ENCODE data around the gene ACTL6A. TPM values are rescaled to one million over a fixed set of nuclear protein-coding genes. Genes with fewer than 3 reads are reported as not detected.

Gene ACTL6A
- total RNA-seq, 2 donors from 2014 or later, result 37.2 to 49.7 TPM

DNA sequence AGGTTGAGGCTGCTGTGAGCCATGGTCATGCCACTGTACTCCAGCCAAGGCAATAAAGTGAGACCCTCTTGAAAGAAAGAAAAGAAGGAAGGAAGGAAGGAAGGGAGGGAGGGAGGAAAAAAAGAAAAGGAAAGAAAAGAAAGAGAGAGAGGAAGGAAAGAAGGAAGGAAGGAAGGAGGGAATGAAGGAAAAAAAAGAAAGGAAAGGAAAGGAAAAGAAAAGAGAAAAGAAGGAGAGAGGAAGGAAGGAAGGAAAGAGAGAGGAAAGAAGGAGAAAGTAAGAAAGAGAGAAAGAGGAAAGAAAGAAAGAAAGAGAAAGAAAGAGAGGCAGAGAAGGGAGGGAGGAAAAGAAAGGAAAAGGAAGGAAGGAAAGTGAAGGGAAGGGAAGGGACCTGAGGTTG is 20.4 kb upstream of the ACTL6A start:
- DNase-seq, result no peak
- H3K36me3 ChIP-seq, result no peaks in the 10 kb centered on the region
- no peaks in the 10 kb centered on the region for H3K4me1 ChIP-seq
- H3K4me3 ChIP-seq, result no peak overlapping the region
- H3K27me3 ChIP-seq, result no peaks in the 10 kb centered on the region
- no peak overlapping the region for H3K27ac ChIP-seq
- TF ChIP-seq, protein P1, sequence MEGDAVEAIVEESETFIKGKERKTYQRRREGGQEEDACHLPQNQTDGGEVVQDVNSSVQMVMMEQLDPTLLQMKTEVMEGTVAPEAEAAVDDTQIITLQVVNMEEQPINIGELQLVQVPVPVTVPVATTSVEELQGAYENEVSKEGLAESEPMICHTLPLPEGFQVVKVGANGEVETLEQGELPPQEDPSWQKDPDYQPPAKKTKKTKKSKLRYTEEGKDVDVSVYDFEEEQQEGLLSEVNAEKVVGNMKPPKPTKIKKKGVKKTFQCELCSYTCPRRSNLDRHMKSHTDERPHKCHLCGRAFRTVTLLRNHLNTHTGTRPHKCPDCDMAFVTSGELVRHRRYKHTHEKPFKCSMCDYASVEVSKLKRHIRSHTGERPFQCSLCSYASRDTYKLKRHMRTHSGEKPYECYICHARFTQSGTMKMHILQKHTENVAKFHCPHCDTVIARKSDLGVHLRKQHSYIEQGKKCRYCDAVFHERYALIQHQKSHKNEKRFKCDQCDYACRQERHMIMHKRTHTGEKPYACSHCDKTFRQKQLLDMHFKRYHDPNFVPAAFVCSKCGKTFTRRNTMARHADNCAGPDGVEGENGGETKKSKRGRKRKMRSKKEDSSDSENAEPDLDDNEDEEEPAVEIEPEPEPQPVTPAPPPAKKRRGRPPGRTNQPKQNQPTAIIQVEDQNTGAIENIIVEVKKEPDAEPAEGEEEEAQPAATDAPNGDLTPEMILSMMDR (IDR thresholded peaks at IDR 0.05), result no peak
- H3K9ac ChIP-seq (ENCODE audit: low read depth in 2 of 2, low read length in 2 of 2), result no peak overlapping the region
- H3K9me3 ChIP-seq, result no peaks in the 10 kb centered on the region
- intact Hi-C loops (cut with DNase I), result no loop called here

DNA sequence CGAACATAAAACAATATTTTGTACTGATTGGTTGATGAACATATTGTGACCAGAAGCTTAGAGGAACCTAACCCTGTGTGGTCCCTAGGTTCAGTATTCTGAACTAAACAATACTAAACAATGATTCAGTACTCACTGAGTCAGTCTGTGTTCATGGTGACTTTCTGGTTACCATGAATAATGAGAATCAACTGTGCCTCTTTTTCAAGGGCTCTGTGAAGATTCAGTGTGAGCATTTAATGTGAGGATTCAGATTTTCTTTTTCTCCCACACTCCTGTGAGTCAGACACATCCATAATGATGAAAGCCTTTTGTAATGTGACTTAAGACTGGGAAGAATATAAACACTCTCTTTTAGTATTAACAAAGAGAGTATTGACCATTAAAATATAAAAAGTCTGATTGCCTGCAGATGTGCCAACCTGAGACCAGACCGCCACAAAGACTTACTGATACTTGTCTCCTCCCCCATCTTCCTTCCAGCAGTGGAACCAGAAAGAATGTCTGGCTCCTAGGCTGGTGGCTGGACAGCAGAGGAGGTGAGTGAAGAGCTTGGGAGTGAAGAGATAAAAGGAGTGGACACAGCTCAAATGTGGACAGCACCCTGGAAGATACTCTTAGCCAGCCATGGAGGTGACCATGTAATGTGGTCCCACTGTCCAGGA is 17.6 kb upstream of the ACTL6A start:
- Histone ChIP-seq H3K27ac (no peak overlapping the region), H3K4me1 (no peaks in the 10 kb centered on the region), H3K9me3 (no peaks in the 10 kb centered on the region), H3K36me3 (no peaks in the 10 kb centered on the region), H3K9ac (ENCODE audit: low read depth in 2 of 2, low read length in 2 of 2) (no peak overlapping the region), H3K27me3 (no peaks in the 10 kb centered on the region), H3K4me3 (no peak overlapping the region)
- intact Hi-C loops (cut with DNase I), result no loop called here
- DNase-seq, result no peak
- TF ChIP-seq, protein P1 (IDR thresholded peaks at IDR 0.05), result no peak

DNA sequence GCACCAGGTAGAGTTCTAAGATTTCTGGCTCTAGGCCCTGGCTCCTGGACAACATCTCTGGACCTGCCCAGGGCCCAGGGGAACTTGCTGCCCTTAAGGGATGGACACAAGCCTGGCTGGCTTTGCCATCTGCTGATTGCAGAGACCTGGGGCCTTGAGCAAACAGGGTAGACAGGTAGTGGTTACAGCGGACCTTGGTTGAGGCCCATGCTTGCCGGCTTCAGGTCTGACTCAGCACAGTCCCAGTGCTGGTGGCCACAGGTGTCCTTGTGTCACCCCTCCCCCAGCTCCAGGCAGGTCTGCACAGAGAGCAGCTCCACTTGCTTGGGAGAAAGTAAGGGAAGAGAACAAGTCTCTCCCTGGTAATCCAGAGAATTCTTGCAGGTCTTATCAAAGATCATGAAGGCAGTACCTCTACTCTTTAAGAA is 15.9 kb upstream of the ACTL6A start:
- H3K4me3 ChIP-seq, result no peak overlapping the region
- no peaks in the 10 kb centered on the region for H3K4me1 ChIP-seq
- H3K9ac ChIP-seq (ENCODE audit: low read depth in 2 of 2, low read length in 2 of 2), result no peak overlapping the region
- H3K9me3 ChIP-seq, result no peaks in the 10 kb centered on the region
- intact Hi-C loops (cut with DNase I), result no loop called here
- TF ChIP-seq, protein P1 (IDR thresholded peaks at IDR 0.05), result no peak
- no peak for DNase-seq
- no peaks in the 10 kb centered on the region for H3K27me3 ChIP-seq
- H3K36me3 ChIP-seq, result no peaks in the 10 kb centered on the region
- no peak overlapping the region for H3K27ac ChIP-seq

DNA sequence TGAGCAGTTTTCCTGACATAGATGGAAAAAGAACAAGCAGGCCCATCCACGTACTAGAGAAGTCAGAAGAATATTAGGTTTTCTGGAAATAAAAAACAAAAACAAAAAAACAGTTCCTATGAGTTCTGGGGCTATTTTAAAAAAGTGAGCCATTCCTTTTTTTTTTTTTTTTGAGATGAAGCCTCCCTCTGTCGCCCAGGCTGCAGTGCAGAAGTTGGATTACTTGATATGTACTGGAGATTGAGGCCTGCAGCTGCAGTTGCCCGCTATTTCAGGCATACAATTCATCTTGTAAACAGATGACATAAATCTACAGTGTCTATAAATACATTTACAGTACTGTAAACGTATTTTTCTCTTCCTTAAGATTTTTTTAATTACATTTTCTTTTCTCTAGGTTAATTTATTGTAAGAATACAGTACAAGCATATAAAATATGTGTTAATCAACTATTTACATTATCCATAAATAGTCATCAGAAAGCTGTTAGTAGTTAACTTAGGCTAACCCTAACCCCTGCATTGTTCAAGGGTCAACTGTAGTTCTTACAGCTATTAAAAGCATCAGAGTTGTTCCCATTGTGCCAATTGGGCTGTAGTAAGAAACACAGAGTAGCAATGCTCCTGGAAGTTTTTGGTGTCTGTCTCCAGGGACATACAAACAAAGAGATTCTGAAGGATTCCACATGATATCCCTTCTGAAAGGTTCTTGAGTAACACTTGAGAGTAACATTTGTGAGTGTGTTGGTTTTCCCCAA is 11.2 kb upstream of the ACTL6A start:
- H3K36me3 ChIP-seq, result no peaks in the 10 kb centered on the region
- TF ChIP-seq, protein P1 (IDR thresholded peaks at IDR 0.05), result no peak
- H3K27me3 ChIP-seq, result no peaks in the 10 kb centered on the region
- no peak overlapping the region for H3K9ac ChIP-seq (ENCODE audit: low read depth in 2 of 2, low read length in 2 of 2)
- no peaks in the 10 kb centered on the region for H3K4me1 ChIP-seq
- H3K27ac ChIP-seq, result no peak overlapping the region
- H3K9me3 ChIP-seq, result no peaks in the 10 kb centered on the region
- no peak for DNase-seq
- H3K4me3 ChIP-seq, result no peak overlapping the region
- intact Hi-C loops (cut with DNase I), result loop anchor here (10.0 kb wide), 1 partner anchor 527 kb away; no protein-coding TSS in a partner anchor

DNA sequence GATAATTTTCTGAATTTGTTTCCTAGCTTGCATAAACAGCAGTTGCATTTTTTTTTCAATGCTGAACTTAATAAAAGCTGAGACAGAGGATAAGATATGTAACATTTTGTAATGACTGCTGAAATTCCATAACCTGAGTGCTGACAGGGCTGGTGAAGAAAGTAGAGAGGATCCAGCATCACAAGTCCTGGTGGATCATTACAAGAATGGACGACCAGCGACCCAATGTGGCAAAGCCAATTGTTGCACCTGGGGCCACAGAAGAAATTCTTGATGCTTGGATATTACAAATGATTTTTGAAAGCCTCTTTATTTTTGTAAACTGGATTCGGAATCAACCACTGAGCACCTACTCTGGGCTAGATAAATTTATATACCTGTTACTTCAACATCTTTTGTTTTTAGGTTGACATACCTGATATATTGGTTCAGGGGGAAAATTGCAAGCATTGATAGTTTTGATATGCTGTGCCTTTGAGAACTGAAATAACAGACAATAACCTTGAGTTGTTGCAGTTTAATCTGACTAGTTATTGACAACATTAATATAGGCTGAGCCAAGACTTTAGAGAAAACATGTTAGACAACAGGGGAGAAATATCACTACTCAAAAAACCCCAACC is 3.9 kb upstream of the ACTL6A start:
- intact Hi-C loops (cut with DNase I), result loop anchor here (5.0 to 10.0 kb wide), 2 partner anchors 112 to 534 kb away; no protein-coding TSS in a partner anchor
- Histone ChIP-seq H3K27me3 (no peaks in the 10 kb centered on the region), H3K36me3 (no peaks in the 10 kb centered on the region), H3K9ac (ENCODE audit: low read depth in 2 of 2, low read length in 2 of 2) (no peak overlapping the region), H3K4me3 (no peak overlapping the region), H3K9me3 (no peaks in the 10 kb centered on the region), H3K4me1 (peaks cover 3% of the 10 kb centered on the region), H3K27ac (no peak overlapping the region)
- DNase-seq, result peak; percentile 50
- TF ChIP-seq, protein P1 (IDR thresholded peaks at IDR 0.05), result peak; percentile 71

Measured in colonic mucosa (tissue), 4 donors.